ENCODE data around the gene SENP6.

DNA sequence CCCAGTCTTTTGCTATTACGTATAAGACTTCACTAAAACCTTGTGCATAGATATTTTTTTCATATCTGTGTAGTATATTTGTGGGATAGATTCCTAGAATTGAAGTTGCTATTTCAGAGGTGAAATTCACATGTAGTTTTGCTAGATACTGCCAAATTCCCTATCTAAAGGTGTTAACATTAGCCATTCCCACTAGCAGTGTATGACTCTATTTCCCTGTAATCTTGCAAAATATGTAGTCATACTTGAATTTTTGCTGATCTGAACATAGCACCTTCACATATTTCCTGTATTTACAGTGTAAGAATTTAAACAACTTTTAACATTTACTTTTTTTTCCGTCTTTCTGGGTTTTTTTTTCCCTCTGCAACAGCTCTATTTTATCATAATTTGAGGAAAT lies 24.9 kb downstream of the SENP6 start:
- TF ChIP-seq EZH2 (IDR thresholded peaks at IDR 0.05; ENCODE audit: borderline replicate concordance), result no peak
- TF ChIP-seq, protein P1, sequence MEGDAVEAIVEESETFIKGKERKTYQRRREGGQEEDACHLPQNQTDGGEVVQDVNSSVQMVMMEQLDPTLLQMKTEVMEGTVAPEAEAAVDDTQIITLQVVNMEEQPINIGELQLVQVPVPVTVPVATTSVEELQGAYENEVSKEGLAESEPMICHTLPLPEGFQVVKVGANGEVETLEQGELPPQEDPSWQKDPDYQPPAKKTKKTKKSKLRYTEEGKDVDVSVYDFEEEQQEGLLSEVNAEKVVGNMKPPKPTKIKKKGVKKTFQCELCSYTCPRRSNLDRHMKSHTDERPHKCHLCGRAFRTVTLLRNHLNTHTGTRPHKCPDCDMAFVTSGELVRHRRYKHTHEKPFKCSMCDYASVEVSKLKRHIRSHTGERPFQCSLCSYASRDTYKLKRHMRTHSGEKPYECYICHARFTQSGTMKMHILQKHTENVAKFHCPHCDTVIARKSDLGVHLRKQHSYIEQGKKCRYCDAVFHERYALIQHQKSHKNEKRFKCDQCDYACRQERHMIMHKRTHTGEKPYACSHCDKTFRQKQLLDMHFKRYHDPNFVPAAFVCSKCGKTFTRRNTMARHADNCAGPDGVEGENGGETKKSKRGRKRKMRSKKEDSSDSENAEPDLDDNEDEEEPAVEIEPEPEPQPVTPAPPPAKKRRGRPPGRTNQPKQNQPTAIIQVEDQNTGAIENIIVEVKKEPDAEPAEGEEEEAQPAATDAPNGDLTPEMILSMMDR (IDR thresholded peaks at IDR 0.05; ENCODE audit: poor library complexity), result no peak

Data from hepatocyte (in vitro differentiated cells).